Left kidney (tissue), 2 donors: Measurements from ENCODE around the gene CD86. TPM values are rescaled to one million over a fixed set of nuclear protein-coding genes. Genes with fewer than 3 reads are reported as not detected.

Experiments
- DNase-seq: peaks from one replicate; pipeline ENCODE4 v3.0.0-alpha.2; 2013
- polyA plus RNA-seq: library from polyadenylated mRNA; unstranded; fragments of 120-200 nt; gene quantifications from one replicate; pipeline ENCODE4 v1.2.1, GENCODE V29; 2013; ENCODE audit not compliant: insufficient read length

The CD86 gene
- polyA plus RNA-seq, 1 donor: 1.3 TPM

DNA sequence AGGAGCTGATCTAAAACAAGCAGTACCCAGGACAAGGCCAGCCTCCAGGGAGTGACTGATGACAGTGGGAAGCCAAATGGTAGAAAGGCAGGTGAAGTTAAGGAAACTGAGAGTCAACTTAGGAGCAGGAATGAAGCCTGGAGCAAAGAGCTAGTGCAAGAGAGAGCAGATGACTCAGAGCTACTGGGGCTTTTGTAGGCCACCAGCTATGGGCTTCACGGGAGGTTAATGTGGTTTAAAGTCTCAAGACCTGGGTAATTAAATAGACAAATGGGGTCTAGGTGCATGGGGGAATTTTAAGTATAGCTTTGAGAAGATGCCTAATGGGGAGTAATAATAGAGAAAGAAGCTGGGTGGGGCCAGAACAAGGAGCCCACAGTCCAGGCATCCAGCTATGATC lies 3.1 kb downstream of the CD86 start:
- no peak for DNase-seq

DNA sequence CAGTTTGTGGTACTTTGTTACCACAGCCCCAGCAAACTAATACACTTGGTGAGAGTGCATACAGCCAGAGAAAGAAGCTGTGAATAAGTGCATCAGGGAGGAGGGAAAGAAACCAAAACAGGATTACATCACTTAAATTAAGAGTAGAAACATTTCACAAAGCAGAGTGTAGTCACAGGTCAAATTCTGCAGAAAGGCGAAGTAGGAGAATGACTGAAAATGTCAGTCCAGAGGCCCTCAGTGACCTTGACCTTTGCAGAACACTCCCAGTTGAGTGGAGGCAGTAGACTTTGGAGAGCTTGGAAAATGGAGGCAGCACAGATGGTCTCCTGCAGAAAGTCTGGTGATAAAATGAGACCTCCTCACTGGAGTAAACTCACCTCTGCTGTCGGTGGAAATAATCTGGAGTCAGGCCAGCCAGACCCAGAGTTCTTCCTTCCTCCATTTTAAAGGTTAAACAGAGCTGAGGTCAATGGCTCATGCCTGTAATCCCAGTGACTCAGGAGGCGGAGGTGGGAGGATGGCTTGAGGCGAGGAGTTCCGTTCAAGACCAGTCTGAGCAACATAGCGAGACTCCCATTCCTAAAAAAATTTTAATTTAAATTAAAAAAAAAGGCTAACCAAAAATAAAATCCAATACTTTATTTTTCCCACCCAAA lies 5.0 kb downstream of the CD86 start:
- no peak for DNase-seq

DNA sequence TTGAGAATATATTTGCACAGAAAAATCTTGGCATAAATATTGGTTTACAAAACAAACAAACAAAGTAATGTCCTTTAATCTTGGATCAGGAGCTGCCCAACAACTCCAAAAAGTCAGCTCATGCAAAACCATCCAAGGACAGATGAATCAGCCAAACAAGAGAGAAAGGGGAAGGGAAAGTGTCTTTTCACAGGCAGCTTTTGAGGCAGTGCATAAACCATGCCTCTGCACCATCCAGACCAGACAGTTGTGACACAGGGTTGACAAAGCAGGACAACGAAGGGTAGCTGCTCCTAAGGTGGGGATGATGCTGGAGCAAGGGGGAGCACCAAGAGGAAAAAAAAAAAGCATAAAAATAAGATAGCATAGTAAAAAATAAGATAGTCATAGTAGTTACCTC lies 8.7 kb downstream of the CD86 start:
- DNase-seq: no peak

DNA sequence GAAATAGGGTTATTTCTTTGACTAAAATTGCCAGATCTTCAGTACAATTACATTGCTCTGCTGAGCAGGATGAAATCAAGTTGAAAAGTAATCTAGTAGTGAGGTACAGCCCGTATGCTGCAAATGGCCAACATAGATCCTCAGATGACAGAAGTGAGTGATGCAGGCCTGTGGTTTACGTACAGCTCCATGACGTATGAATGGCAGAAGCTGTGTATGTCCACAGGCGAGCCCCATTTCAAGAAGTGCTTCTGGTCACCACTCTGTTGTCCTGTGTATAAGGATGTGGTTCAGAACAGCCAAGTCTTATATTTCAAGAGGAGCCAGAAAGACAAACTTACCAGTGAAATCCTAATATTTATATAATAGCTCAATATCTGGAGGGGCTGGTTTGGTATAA lies 9.2 kb downstream of the CD86 start:
- no peak for DNase-seq

DNA sequence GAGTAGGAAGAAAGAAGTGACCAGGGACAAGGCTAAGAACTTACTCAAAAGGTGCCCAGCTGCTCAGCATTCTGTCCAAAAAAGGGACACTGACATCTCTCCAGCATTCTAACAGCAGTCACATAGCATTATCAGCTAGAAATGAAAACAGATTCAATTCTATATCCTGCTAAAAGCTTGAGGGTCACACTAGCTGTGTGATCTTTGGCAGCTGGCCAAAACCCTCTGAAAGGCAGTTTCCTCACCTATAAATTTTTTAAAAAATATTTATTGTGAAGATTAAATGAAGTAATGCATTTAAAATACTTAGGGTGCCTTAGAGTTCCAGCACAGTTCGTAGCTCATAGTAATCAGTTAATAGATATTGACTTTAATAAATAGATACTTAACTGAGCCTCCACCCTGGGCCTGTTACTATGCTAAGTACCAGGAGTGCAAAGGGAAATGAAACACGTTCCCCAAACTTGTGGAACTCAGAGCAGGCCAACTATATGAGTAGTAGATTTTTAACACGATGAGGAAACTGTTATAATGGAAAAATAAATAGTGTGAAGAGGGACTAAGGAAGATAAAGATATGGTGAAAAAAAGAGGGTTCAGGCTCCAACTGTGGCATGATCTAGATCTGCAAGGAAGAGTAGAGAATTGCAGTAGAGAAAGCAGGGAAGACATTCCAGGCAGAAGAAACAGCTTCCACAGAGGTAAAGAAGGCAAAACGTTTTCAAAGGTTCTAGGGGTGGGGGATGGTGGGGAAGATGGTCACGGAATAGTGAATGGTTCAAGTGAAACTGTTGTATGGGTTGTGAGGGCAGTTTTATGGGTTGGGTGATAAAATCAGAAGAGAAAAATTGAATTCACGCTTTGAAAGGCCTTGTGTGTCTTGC lies 11.4 kb downstream of the CD86 start:
- no peak for DNase-seq

DNA sequence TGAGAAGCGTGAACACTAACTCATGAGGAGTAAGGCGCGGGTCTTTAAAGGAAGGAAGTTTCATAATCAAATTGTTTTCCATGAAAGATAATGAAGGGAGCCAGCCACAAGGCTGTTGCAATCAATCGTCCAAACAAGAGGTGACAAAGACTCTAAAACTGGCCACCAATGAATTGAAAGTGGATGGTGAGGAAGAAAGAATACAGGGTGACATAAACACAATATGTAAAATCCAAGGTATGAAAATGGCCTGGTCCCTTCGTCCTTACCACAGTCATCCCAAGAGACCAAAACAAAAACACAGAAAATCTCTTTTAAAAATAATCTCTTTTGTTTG lies 12.0 kb downstream of the CD86 start:
- no peak for DNase-seq

DNA sequence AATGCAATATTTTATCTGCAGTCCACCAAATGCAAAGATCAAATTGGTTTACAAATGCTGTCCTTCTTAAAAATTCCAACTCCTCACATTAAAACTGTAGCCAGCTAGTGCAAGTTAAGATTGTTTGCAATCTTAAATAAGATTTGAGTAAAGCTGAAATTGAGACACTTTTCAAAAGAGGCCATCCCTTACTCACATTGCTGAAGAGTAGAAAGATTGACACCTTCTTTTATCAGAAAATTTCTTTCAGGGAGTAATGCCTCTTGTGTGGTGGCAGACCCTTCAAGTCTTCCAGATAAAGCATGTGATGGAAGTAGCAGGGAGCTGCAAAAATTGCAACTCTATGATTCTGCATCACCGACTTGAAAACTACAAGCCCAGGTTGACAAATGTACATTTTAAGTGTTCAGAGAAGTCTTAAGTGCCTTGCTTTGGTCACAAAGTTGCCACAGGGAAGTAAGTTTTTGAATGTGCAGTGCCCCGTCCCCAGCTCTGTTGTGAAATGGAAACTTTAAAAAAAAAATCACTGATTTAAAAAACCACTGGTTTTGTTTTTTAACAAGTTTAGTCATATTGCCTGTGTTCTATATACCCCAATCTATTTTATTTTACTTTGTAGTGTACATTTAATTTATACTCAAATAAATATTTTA lies 12.6 kb downstream of the CD86 start:
- no peak for DNase-seq

DNA sequence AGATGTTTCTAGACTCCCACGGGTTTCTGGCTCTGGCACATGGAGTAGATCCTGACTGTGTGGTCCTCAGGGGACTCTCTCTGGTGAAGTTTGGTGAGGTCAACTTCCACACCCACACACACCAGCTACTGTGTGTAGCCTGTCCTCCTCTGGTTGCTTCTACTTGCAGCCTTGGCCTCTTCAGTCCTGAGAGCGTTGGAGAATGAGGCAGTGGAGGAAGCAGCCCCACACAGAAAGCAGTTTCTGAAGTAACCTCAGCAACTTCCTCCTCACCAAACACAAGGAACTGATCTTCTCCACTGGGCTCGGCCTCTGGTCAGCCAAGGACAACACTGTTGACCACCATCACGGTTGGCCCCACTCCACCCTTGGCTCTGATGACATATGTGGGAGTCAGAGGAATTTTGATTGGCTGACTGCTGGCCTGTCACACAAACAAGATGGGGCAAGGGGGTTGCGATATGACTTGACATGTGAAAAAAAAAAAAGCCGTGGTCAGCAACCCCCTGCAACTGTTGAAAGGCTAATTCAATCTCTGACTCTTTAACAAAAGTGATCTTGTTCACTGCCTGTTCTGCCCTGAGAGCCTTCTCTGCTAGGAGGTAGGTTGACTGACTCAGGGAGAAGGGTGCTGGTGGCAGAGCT lies 19.6 kb downstream of the CD86 start:
- DNase-seq: no peak

DNA sequence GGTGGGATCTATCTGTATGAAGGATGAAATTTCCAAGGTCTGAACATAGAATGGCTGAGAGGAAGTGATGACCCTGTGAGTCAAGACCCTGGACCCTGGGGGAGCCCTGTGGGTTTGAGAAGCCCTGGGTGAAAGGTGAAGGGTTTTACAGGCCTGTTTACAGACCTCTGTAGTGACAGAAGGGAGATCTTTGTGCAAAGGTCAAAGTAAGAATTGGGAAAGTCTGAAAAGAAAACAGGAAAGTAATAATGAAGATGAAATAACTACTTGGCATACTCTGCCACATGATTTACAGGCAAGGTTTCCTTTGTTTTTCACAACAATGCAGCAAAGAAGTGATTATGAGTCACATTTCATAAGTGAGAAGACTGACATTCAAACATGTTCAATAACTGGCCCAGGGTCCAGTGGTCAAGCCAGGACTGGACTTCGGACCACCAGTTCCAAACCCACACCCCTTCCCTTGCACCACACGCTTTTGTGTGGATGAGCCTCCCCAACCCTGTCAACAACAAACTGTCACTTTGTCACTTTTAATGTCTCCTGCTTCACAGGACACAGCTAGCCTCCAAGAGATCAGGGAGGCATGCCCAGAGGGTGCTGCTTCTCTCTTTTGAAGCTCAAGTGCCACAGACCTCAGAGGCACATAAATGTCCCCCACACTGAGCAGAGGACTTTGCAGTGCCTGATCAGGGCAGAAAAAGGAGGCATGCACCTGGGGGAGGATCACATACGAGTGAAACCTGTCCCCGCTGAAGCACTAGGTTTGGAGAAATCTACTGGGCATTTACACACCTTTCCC lies 21.5 kb downstream of the CD86 start:
- DNase-seq: no peak

DNA sequence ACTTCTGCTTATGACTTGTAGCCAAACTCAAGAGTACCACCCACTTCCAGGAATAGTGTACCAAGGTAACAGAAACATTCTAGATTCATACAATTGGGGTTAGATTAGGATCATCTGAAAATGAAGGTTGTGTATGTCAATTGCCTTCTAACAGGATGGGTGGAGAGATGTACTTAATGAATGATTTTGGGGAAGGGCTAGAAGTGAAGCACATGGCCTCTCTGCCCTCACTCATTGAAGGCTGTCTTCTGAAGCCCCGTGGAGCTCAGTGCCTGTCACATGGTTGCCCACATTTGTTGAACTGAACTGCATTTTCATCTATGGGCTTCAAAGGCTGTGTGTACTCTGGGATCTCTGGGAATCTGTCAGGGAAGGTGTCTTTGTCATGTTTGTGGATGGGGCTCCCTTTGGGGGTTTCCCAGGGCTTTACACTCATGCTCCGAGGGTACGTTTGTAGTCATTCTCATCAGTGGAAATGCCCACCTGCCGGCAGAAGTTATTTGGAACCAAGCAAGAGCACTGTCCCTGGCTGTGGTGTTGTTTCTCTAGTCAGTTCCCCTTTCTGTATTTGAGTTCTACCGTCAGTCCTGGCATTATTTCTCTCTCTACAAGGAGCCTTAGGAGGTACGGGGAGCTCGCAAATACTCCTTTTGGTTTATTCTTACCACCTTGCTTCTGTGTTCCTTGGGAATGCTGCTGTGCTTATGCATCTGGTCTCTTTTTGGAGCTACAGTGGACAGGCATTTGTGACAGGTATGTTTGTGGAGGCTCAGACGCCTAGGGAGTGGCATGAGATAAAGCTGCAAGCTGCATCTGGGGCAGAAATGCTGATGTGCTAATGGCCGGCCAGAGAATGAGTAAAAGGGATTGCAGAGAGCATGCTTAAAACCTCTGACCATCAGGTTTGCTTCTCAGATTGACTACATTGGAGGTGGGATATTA lies 22.4 kb downstream of the CD86 start:
- no peak for DNase-seq

DNA sequence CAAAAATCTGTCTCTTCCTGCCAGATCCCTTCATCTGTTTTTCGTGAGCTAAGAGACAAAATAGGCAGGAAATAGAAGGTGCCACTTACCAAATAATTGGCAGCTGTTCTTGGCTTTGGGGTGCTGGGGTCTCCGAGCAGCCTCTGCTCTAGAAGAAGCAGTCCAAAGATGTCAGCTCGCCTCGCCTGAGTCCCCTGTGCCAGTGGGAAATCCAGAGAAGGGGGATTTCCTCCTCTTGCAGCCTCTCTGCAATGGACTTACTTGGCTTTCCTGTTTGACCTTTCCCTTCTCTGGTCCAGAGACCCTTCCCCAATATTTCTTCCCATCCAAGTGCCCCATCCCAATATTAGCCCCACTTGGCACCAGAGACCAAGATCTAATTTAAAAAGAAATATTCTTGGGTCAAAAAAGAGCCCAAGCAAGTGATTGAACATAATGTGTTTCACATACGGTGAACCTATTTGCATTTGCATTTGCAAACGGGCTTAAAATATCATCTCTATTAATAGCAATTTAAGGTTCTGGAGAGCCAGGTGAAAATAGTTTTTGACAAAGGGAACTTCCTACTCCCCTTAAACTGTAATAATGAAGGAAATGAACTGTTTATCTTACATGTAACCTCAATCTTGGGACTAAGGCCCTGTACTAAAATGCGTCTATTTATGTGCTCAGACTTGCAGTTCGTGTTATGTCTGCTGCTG lies 23.2 kb downstream of the CD86 start:
- DNase-seq: no peak

DNA sequence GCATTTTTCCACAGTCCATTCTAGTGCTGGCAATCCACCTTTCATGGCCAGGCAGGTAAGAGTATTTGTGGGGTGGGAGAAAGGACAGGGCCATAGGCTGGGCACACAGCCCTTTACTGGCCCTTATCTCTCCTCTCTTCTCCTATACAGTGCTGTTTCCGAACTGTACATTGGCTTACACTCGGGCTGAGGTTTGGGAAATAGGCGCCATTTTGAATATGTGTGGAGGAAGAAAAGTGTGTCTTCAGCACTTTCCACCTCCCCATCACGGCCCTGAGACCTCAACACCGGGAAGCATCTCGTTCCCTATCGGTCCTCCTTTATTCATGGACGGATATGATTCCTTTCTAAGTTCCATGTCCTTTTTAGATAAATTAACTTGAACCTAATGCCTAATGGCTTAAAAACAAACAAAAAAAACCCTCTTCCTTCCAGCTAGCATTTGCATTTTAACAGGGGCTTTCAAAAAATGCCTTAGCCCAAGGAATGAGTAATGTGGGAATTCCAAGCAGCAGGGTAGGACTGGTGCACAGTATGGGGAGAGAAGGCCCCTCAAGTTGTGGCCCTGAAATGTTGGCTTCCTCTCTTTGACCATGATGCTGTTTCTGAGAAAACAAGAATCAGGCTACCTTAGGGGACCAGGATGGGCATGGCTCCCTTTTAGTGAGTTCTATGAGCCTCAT lies 24.5 kb downstream of the CD86 start:
- DNase-seq: no peak

DNA sequence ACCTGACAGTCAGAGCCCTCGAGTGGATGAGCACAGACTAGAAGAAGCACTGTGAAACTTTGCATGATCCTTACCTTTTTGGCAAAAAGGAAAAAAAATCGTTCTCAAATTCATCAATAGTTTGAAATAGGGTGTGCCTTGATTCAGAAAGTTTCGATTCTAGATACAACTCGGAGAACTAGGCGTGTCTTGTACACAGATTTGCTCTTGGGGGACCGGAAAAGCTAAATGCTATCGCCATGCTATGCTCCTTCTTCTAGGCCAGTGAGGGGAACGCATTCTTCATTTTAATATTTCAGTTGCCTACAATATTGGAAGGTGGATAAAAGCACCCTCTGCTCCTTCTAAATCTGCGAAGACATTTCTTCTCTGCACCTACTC lies 25.0 kb downstream of the CD86 start:
- DNase-seq: no peak

DNA sequence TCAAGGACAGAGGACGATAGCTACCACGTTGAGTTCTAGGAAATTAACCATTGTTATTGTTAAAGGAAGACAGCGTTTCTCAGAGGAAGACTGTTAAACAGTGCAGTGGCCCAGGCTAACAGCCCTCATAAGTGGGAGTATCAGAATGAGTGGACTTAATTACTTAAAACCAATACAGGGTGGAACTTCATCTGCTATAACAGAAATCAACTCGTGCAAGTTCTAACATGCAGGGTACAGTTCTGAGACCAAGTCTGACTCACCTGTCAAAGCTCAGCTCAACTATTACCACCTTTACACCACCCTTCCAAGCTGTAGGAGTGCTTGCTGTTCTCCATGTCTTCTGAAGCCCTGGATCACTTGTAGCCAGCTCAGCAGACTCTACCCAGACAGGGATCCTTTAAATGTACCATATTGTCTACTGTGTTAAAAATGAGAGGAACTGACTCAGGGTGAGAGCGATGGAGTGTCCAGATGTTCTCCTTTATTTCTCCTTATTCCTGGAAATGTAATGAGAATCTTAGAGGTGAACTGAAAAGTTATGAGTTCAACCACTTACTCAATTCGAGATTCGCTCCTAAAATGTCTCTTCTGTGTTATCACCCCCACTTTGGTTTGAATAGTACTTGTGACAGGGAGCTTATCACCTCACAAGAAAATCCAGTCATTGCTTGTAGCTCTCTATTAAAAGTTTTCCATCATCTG lies 26.5 kb downstream of the CD86 start:
- DNase-seq: no peak

DNA sequence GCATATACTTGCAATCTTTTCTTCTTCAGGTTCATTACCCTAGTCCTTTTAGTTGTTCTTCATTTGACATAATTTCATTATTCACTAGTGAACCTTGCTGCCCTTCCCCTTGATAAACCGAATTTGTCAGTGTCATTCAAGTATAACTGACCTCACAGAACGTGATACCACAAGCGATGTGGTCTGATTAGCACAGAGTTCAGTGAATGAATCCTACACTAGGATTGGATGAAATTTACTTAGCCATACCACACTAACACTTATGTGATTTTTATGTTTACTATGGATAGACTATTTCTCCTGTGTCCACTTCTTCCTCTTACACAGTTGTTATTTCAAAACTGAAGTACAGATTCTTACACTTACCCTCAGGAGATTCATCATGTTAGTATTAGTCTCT lies 27.2 kb downstream of the CD86 start:
- no peak for DNase-seq

DNA sequence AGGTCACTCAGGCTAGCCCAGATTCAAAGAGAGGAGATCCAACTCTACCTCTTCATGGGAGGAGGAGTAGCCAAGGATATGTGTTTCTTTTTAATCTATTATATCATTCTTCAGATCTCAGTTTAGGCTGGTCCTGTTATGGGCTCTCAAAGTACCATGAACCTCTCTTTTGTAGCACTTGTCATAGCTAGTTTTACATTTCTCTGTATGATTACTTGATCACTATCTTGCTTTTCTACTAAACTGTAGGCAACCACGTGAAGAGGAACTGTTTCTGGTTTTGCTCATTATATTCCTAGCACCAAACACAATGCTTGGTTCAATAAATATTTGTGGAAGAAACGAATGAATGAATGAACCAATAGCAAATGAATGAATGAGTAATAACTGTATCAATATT lies 29.6 kb downstream of the CD86 start:
- no peak for DNase-seq

DNA sequence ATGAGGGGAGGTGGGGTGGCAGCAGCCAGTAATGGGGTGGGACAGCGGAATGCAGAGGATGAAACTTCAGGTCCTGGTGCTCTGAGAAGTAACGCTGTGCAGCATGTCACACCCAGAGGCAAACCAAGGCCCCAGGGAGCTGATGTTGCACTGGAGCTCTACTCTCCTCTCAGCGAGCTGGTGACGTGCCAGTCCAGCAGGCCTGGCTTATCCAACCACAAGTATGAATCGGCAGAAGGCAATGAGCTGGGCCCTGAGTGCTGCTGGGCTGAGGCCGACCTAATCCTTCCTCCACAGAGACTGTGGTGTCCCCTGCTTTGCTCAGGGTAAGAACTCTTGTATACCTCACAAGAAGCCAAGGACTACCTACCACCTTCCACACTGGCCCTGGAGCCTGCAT lies 30.5 kb downstream of the CD86 start:
- DNase-seq: no peak

DNA sequence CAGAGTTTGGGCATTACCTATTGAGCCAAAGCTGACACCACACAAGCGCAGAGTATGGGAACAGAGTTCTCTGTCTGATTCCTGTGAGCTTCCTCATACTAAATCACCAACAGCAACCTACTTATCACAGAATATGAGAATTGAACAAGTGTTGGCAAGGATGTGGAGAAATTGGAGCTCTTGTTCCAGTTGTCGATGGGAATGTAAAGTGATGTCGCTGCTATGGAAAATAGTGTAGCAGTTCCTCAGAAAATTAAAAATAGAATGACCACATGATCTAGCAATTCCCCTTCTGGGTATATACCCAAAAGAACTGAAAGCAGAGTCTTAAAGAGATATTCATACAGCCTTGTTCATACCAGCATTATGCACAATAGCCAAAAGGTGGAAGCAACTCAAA lies 33.4 kb downstream of the CD86 start:
- no peak for DNase-seq
